ENCODE data around the gene FBXO46.

DNA sequence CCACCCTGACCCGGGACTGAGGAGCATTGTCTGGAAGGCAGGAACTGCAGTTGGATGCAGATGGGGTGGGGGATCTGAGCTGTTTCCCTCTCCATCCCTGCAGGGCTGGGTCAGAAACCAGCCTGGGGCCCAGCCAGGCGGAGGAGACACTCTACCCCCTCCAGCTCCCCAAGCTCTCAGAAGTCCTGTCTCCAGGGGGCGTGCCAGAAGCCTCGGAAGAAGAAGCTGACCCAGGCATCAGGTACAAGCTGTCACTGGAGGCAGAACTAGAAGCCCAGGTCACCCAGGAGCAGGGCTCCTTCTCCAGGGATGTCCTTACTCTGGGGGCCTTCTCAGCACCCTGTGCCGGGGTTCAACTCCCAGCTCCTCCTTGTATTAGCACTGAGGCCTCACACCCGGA lies 22.9 kb upstream of the FBXO46 start:
- TF ChIP-seq, protein P1, sequence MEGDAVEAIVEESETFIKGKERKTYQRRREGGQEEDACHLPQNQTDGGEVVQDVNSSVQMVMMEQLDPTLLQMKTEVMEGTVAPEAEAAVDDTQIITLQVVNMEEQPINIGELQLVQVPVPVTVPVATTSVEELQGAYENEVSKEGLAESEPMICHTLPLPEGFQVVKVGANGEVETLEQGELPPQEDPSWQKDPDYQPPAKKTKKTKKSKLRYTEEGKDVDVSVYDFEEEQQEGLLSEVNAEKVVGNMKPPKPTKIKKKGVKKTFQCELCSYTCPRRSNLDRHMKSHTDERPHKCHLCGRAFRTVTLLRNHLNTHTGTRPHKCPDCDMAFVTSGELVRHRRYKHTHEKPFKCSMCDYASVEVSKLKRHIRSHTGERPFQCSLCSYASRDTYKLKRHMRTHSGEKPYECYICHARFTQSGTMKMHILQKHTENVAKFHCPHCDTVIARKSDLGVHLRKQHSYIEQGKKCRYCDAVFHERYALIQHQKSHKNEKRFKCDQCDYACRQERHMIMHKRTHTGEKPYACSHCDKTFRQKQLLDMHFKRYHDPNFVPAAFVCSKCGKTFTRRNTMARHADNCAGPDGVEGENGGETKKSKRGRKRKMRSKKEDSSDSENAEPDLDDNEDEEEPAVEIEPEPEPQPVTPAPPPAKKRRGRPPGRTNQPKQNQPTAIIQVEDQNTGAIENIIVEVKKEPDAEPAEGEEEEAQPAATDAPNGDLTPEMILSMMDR (IDR thresholded peaks at IDR 0.05; ENCODE audit: low read depth, low read length, missing input control): no peak
- no peak for TF ChIP-seq RAD21 (IDR thresholded peaks at IDR 0.05)

Data from liver (tissue), 3 donors.